ENCODE data around the gene MAN1A1.

DNA sequence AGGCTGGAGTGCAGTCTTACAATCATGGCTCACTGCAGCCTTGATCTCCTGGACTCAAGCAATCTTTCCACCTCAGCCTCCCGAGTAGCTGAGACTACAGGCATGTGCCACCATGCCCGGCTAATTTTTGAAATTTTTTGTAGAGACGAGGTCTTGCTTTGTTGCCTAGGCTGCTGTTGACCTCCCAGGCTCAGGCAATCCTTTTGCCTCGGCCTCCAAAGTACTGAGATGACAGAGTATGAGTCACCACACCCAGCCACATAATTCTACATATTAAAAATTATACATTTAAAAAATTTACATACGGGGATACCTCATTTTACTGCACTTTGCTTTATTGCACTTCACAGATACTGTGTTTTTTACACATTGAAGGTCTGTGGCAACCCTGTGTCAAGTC is 115.1 kb downstream of the MAN1A1 start:
- TF ChIP-seq, protein P1, sequence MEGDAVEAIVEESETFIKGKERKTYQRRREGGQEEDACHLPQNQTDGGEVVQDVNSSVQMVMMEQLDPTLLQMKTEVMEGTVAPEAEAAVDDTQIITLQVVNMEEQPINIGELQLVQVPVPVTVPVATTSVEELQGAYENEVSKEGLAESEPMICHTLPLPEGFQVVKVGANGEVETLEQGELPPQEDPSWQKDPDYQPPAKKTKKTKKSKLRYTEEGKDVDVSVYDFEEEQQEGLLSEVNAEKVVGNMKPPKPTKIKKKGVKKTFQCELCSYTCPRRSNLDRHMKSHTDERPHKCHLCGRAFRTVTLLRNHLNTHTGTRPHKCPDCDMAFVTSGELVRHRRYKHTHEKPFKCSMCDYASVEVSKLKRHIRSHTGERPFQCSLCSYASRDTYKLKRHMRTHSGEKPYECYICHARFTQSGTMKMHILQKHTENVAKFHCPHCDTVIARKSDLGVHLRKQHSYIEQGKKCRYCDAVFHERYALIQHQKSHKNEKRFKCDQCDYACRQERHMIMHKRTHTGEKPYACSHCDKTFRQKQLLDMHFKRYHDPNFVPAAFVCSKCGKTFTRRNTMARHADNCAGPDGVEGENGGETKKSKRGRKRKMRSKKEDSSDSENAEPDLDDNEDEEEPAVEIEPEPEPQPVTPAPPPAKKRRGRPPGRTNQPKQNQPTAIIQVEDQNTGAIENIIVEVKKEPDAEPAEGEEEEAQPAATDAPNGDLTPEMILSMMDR (tag by site-specific recombination; IDR thresholded peaks at IDR 0.05): no peak
- TF ChIP-seq MYNN (tag by site-specific recombination; IDR thresholded peaks at IDR 0.05; ENCODE audit: borderline replicate concordance) (no peak), ZNF214 (tag by site-specific recombination; IDR thresholded peaks at IDR 0.05; ENCODE audit: borderline replicate concordance) (no peak)

Measured in HEK293 (cell line).